Activated CD4-positive, alpha-beta T cell treated with anti-CD3 and anti-CD28 coated beads for 4 hours (primary cell): ENCODE measurements around the gene GABRB3.

Experiments
- DNase-seq, 2 donors: peaks; one replicate each; pipeline ENCODE4 v3.0.0-alpha.2; 2020

Gene GABRB3

DNA sequence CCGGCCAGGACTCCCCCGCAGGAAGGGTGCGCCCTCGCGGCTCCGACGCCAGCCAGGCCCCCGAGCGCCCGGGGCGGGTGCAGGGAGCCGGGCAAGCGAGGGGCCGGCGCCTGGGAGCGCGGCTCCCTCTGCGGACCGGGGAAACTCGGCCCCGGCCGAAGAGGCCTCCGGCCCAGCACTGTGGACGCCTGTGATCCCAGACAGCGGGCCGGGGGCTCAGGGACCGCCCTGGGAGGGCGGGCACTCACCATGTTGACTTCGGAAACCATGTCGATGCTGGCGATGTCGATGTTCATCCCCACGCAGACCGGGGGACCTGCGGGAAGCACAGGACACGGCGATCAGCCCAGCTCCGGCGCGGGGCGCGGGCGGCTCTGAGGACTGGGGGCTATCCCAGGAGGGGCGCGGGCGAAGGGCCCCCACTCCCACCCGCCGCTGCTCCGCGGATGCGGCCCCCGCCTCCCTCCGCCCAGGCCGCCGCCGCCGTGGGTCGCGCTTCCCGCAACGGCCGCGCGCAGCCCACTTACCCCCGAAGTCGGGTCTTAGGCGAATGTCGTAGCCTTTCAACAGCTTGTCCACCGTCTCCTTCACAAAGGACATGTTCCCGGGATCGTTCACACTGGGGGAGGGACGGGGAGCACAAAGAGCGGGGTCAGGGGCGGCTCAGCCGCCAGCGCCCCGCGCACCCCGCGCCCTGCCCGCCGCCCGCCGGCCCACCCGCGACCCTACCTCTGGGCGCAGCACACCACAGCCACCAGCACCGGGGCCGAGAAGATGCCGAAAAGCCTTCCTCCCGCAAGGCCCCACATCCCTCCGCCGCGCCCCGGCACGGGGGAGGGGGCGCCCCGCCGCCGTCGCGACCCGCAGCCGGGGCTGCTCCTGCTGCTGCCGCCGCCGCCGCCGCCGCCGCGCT, at the start of gene GABRB3:
GABRB3 (minus strand) TSS at position 913 of the 913 bp plus-strand sequence.
- DNase-seq = no peak

DNA sequence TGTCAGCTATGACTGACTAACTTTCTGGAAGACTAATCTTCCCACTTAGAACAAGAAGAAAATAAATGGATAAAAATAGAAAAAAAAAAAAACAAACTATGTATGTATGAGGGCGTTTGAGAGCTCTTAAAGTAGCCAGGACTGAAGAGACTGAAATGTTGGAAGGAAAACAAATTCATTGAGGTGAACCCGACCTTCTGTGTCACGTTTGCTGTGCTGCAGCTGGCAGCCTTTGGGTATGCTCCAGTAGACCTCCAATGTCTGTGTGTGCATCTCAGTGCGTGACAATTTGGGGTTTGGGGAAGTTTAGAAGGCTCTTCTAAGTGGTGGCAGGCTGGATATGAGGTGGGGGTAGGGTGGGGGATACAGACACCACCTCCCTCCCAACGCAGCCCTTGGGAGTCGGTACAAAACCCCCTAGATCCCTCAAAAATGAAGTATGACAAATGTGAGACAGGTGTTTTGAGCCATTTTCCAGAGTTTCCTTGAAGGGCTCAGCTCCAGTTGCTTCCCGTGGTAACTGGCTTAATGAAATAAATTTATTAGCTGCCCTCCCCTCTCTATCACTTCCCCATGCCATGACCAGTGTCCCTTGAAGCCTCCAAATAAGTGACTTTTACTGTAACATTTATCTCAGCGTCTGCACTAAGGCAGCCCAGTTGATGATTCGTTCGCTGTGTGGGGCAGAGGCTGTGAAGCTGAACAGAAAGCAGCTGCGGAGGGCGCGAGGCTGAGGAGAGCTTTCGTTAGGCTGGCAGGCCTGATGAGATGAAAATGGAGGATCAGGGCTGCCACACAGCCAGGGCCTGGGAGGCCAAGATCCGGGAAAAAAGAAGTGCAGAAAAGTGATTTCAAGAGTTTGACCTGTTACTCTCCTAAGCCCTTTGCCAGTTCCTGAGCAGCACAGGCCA, 34.9 kb upstream of the GABRB3 start:
- DNase-seq = no peak

DNA sequence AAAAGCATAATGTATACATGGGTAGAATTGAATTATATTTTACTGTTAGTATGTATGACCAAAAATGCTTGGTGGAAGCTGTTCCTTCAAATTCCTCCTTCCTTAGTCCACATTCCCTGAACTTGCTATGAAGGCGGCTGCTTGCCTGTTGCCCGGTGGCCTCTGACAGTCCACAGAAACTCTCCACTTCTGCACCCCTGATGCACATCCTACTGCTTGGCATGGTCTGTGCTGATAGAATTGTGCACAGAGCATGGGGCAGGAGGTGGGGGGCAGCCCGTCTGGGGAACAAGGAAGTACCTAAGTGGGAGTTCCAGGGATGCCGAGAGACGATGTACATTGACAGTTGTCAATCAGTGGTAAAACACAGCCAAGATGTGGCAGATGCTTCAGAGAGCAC, 33.7 kb upstream of the GABRB3 start:
- DNase-seq = no peak

DNA sequence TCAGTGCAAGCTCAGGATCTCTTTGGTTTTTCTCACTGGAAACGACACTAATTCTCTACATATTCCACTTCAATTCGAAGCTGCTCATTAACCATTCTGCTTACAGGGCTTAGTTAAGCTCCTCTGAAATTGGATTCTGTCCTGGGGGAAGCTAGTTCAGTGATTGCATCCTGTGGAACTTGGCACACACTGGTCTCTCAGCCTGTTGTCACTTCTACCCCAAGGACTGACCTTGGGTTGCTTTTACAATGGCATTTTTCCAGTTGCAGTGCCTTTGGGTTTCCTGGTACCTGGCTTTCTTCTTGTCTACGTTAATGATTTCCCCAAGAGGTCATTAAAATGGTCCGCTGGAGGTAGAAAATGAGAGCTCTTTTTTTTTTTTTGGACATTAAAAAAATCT, 33.3 kb upstream of the GABRB3 start:
- DNase-seq = no peak

DNA sequence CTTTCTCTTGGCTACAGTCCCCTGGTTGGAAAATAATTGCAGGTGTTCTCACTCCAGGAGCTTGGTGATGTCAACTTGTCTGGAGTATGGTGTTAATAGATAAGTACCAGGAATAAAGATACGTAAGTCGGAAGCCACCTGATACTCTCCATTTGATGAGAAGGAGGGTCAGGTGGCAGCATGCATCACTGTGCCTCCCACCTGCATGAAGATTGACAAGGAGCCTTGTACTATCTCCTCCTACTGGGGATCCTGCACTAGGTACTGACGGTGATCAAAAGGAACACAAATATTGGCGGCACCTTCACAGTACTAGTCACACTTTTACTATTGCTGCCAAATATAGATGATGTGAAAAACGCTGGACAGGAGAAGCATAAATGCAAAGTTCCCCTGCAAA, 32.6 kb upstream of the GABRB3 start:
- no peak for DNase-seq

DNA sequence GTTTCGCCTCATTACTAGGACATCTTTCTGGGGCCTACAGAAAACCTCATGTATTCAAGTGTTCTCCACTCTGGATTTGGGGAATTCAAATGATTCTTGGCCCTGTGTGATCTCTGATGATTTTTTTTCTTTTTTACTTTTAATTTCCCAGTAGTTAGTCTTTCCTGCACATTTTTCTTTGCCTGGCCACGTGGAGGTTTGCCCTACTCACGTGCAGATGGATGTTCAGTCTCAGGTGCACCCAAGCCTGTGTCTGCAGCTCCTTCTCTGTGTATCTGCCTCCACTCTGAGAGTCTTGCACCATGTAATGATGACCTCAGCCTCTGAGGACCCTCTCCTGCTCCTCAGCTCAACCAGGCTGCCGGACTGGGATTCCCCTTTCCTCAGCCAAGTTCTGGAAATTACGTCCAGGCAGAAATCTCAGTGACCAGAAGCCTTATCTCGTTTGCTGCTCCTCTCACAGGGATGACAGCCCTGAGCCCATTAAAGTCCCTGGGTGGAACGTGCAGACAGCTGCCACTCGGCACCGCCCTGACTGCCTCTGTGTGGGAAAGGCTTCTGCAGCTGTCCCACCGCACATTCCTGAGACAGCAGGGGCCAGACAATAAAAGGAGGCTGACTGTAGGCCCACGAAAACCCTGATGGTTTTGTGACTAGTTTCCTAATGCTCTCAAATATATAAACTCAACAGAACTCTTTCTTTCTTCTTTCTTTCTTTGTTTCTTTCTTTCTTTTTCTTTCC, 31.4 kb upstream of the GABRB3 start:
- no peak for DNase-seq

DNA sequence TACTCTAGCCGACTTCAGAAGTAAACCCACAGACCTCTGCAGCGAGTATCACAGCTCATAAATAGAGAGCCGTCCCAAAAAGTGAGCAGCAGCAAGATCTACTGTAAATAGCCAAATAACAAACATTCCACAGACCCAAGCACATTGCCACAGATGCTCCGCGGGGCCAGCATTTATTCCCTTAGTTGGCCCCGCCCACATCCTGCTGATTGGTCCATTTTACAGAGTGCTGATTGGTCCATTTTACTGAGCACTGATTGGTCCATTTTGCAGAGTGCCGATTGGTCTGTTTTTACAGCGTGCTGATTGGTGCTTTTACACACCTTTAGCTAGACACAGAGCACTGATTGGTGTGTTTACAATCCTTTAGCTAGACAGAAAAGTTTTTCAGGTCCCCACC, 17.3 kb upstream of the GABRB3 start:
- no peak for DNase-seq

DNA sequence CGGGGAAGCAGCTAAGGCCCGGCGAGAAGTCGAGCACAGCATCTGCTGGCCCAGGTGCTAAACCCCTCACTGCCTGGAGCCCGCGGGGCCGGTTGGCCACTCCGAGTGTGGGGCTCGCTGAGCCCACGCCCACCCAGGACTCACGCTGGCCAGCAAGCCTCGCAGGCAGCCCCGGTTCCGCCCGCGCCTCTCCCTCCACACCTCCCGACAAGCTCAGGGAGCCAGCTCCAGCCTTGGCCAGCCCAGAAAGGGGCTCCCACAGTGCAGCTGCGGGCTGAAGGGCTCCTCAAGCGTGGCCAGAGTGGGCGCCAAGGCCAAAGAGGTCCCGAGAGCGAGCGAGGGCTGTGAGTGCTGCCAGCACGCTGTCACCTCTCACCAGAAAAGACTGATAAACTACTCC, 8.9 kb upstream of the GABRB3 start:
- no peak for DNase-seq

DNA sequence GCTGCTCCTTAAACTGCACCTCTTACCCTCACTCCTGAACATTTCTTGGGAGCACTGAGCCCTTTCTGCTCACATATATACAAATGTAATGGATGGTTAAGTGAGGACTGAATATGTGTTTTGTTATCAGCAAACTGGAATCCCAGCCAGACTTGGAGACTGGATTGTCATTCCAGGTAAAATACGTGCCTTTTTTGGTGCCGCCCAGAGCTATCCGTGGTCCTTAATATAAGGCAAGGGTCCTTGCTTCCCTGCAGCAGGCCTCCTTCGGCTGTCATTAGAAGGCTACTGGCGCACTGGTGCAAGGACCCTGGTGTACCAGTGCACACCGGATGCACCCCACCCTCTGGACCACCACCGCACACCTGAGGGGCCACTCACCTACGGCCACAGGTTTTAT, 1.1 kb upstream of the GABRB3 start:
- no peak for DNase-seq

DNA sequence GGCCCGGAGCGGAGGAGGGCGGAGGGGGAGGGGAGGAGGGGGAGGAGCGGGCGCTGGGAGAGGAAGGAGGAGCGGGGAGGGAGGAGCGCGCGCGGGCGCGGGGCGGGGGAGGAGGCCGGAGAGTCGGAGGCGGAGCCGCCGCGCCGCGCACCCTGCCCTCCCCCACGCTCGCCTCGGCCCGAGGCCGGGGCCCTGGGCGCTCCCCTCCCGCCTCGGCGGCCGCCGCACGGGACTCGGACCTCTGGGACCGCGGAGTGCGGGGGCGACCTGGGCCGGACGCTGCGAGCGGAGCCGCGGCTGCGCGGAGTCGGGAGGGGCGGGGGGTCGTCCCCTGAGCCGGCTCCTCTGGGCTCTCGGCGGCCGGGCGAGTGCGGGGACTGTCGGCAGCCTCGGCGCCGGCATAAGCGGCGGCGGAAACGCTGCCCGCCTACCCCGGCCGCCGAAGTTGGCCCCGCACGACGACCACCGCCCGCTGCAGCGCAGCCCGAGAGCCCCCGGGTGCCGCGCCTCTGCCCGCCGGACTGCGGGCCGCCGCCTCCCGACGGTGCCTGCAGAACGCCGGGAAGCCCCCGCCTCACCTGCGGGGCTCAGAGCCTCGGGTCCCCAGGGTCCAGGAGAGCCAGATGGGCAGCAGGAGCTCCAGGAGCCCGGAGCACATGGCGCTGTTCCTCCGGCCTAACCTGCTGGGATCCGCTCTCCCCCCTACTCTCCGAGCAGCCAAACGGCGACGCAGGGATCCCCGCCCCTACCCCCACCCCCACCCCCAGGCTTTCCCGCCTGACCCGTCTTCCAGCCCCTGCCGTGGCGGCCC, 406 bp upstream of the GABRB3 start:
- DNase-seq = no peak

DNA sequence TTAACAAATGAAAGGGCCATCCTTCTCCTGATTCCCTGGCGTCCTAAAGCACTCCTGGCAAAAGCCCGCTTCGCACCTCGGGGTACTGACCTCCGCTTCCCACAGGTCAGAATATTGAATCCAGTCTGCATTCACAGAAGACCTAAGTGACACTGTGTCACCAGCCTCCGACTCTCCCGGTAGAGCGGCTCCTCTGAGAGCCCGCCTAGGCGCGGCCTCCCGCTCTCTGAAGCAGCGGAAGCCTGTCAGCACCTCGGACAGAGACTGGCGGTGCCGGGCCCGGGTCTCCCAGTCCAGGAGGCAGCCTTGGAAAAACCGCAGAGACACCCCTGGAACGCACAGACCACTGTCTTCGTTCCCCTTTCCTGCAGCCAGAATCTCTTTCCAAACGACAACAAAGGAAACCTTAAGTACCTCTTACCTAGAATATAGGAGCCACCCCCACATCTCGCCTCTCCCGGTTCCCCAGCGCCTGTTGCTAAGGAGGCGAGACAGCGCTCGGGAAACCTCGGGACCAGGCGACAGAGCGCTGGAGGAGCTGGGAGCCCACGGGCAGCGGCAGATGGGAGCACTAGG, 1.2 kb downstream of the GABRB3 start:
- no peak for DNase-seq

DNA sequence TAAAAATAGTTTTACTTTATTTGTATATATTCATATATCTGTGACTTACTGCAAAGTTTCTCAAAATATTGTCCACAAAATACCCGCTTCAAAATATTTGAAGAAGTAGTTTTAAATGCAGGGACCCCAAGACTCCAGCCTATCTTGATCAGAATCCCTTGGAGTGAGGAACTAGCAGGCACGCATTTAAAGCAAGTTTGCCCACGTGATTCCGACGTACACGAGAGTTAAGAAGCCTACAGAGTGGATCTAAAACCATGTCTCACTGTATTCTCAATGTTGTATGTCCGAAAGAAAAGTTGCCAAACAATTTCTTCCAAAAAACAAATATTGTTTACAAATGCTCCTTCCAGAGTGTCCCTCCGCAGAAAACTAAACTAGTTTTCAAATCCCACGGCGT, 1.7 kb downstream of the GABRB3 start:
- no peak for DNase-seq

DNA sequence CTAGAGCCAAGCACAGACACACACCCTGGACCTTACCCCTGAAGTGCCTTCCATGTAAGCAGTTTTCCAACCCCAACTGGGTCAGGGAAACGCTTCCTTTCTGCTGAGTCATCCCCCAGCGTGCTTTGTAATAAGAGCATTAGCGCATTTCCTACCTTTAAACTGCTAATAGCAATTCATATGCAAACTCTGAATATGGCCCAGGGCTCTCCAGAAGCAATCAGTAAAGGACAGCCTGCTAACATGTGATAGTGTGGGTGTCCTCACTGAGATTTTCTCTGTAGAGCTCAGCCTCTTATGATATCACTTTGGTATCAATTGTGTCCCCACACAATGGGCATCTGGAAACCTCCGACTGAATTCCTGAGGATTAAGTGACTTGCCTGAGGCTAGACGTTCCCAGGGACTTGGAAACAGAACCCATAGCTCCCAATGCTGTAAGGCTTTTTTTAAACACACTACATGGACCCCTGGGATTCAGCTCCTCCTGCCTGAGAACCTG, 5.6 kb downstream of the GABRB3 start:
- no peak for DNase-seq

DNA sequence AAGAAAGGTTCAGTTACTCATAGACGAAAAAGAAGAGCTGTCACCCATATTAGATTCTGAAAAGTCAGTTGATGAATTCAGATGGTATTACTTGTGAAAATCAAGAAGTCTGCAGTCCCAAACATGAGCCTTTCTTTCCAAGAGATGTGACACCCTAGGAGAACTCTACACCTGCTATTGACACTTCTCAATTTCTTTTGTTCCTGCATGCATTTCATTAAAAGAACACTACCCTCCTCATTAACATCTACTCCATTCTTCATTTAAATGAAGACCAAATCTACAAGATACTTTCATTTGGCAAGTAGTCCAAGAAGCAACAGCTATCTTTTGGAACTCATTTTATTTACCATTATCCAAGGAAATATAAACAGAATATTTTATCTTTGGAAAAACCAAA, 6.6 kb downstream of the GABRB3 start:
- no peak for DNase-seq

DNA sequence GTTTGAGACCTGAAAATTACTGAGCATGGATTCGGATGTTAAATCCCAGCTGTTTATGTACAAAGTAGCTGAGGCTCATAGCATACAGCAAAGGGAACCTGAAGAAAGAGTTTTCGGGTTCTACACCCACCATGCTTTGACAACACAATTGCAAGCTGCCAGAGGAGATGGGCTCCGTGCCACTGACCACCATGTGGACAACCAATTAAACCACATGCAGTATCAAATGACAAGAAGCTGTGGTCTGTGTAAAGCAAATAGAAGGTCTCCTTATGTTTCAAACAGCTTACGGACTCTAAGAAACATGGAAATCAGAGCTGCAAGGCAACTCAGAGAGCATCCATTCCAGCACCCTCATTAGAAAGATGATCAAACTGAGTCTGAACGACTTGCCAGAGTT, 12.9 kb downstream of the GABRB3 start:
- no peak for DNase-seq

DNA sequence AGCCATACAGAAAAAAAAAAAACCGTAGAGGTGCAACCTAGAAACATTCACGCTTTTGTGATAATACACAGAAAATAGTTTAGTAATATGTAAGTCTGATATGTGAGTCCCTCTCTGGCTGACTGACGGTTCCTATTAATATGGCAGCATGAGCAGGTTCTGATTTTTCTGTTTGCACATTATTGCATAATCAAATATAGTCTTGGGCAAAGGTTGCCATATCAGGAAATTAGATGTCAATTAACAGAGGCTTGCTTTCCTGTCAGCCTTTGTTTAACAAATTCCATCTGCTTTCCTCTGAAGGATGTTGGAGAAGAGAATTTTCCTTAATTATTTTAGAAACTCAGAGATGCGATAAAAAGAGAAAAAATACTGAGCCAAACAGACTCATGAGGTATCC, 14.8 kb downstream of the GABRB3 start:
- DNase-seq = no peak

DNA sequence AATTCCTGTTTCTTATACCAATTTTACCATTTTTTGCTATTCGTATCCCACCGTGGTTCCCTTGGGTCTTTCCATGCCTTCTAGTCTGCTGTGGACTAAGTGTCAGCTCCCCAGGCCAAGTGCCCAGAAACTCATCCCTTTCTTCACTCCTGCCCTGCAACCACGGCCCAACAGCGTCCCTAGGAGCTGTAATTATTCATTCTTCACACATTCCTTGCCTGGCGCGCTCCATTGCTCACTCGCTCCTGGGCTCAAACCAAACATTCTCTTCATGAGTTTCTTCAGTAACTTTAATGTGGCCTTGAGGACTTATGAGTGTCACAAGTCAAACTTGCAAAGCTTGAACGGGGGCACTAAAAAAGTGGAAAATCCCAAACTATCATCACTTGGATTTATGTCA, 15.7 kb downstream of the GABRB3 start:
- DNase-seq = no peak

DNA sequence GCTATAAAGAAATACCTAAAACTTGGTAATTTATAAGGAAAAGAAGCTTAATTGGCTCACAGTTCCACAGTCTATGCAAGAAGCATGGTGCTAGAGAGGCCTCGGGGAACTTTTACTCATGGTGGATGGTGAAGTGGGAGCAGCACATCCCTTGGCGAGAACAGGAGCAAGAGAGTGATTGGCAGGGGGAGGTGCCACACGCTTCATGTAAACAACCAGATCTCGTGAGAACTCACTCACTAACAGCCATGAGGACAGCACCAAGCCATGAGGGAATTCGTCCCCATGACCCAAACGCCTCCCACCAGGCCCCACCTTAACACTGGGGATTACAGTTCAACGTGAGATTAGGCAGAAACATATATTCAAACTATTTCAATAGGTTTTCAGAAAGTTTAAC, 28.0 kb downstream of the GABRB3 start:
- no peak for DNase-seq

DNA sequence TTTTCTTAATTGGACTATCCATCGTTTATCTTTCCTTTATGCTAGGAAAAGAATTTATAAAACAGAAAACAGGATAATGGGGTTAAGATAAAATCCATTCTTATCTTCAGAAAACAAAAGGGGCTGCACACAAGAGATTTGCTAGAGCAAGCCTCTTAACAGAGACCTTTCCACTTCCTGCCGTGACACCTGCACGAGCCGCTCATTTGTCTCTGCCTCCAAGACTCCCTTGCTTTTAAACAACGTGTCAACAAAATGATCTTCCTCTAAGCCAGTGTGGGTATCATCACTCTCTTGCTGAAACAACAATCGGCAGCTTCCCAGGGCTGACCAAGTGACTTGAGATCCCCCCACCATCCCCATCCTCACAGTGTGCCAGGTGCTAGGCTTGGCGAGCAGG, 33.1 kb downstream of the GABRB3 start:
- DNase-seq = no peak

DNA sequence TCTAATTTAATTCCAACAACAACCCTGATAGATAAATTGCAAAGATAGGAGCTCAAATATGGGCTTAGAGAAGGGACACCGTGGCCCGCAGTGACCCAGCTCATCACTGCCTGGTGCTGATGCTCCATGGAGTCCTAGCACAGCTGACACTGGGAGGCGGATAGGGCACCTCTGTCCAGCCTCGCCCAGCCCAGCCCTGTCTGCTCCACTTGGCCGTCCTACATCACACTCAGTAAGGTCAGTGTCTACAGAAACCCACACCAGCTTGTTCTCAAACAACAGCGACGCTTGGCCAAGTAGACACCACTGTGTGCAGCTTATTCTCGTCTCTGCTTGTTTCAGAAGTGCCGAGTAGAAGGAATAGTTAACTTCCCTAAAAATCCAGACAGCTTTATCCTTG, 33.9 kb downstream of the GABRB3 start:
- DNase-seq = no peak

DNA sequence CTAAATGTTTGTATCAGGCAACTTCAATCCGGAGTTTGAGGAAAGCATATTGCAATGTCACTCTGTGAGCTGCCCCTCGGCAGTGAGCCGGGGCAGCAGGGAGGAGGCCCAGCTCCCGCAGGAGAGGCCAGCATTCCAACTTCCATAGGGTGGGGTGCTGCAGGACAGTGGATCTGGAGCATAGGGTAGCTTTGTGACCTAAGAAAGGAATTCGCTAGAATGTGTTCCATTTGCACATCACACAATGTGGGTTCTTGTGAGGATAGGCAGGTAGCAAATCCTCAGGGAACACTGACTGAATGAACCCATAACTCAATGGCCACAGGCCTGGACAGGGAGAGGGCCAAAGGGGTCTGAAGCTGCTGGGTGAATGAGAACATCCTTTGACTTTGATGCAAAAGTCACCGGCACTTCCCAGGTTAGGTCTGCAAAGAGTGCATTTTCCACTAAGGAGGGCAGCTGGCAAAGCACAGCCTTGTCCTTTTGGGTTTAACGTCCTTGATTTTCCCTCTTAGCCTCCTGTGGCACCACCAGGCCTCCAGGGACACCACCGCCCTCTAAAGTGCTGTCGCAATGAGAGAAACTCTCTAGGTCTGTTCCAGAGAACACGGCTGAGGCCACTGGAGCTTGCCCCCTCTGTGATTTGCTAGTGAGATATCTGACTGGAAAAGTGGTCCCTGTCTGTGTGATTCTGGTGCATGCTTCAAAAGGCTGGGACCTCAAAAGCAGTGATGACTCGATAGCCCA, 36.2 kb downstream of the GABRB3 start:
- DNase-seq = no peak
